ENCODE measurements around the gene ICAM2. TPM values are rescaled to one million over a fixed set of nuclear protein-coding genes. Genes with fewer than 3 reads are reported as not detected.

ICAM2 gene
- total RNA-seq, 4 donors from 2014 or later: 18.0 to 95.1 (median 36.3) TPM

Other genes starting within 250 kb of the ICAM2 start
- gene CCDC47, start 247.0 kb downstream of the ICAM2 start, total RNA-seq: 10 to 100 TPM; 43.7 to 62.0 (median 51.0) TPM
- 100 to 1,000 TPM; 106 to 154 (median 123) TPM for gene DDX42, start 246.5 kb downstream of the ICAM2 start, total RNA-seq
- 100 to 1,000 TPM in 2 of 4 donors, 10 to 100 TPM in 2; 62.1 to 116 (median 103) TPM for gene PSMC5, start 193.2 kb downstream of the ICAM2 start, total RNA-seq
- 10 to 100 TPM; 32.8 to 69.3 (median 43.2) TPM for gene FTSJ3, start 193.0 kb downstream of the ICAM2 start, total RNA-seq
- 100 to 1,000 TPM; 241 to 402 (median 302) TPM for gene SMARCD2, start 177.9 kb downstream of the ICAM2 start, total RNA-seq
- not detected for gene CSH2, start 147.0 kb downstream of the ICAM2 start, total RNA-seq
- not detected for gene GH2, start 138.7 kb downstream of the ICAM2 start, total RNA-seq
- gene CSH1, start 124.1 kb downstream of the ICAM2 start, total RNA-seq: not detected
- not detected for gene CSHL1, start 109.4 kb downstream of the ICAM2 start, total RNA-seq
- not detected for gene GH1, start 101.8 kb downstream of the ICAM2 start, total RNA-seq
- gene CD79B, start 88.3 kb downstream of the ICAM2 start, total RNA-seq: 10 to 100 TPM in 2 of 4 donors, 1 to 10 TPM in 2; 8.6 to 10.9 (median 9.9) TPM
- gene SCN4A, start 47.7 kb downstream of the ICAM2 start, total RNA-seq: 1 to 10 TPM in 2 of 4 donors, under 1 TPM in 2; 0.21 to 2.4 (median 1.1) TPM
- gene PRR29, start 22.3 kb downstream of the ICAM2 start, total RNA-seq: 1 to 10 TPM in 1 of 4 donors, under 1 TPM in 2, not detected in 1; 0.20 to 1.3 (median 0.63) TPM
- 10 to 100 TPM in 3 of 4 donors, 1 to 10 TPM in 1; 8.7 to 17.7 (median 13.5) TPM for gene ERN1, start 109.5 kb upstream of the ICAM2 start, total RNA-seq
- 100 to 1,000 TPM in 1 of 4 donors, 10 to 100 TPM in 3; 32.6 to 110 (median 59.7) TPM for gene TEX2, start 242.6 kb upstream of the ICAM2 start, total RNA-seq

Measured in tibial nerve (tissue), 4 donors.